Activated CD4-positive, alpha-beta memory T cell treated with anti-CD3 and anti-CD28 coated beads for 36 hours (primary cell): ENCODE results near the gene HOXA4. TPM values are rescaled to one million over a fixed set of nuclear protein-coding genes. Genes with fewer than 3 reads are reported as not detected.
A peak's percentile ranks its signal among the peaks of the same experiment; 100 is the strongest.

Source experiments
- CTCF ChIA-PET: fragments of 350-600 bp; sonication (Branson Sonifier 250); formaldehyde crosslinking; loops from one replicate; lab custom pipeline; 2021; ENCODE audit warnings: antibody characterized with exemption, inconsistent platforms; lab: Charles Lee
- POLR2A ChIA-PET: fragments of 350-600 bp; sonication (Branson Sonifier 250); formaldehyde crosslinking; loops from one replicate; lab custom pipeline; 2021; ENCODE audit warnings: antibody characterized with exemption; lab: Charles Lee
- DNase-seq: peaks from one replicate; pipeline ENCODE4 v3.0.0-alpha.2; 2020
- H3K27ac Mint-ChIP-seq: one replicate; pipeline ENCODE4 v1.8.0; 2021; ENCODE audit warnings: mixed read lengths
- H3K27me3 Mint-ChIP-seq: one replicate; pipeline ENCODE4 v1.8.0; 2021; ENCODE audit warnings: mixed read lengths
- H3K36me3 Mint-ChIP-seq: one replicate; pipeline ENCODE4 v1.8.0; 2021; ENCODE audit warnings: mixed read lengths
- H3K4me1 Mint-ChIP-seq: one replicate; pipeline ENCODE4 v1.8.0; 2021; ENCODE audit warnings: low read depth, mixed read lengths
- H3K4me3 Mint-ChIP-seq: one replicate; pipeline ENCODE4 v1.8.0; 2021; ENCODE audit warnings: mild to moderate bottlenecking, mixed read lengths
- H3K9me3 Mint-ChIP-seq: one replicate; pipeline ENCODE4 v1.8.0; 2021; ENCODE audit warnings: mixed read lengths
- intact Hi-C: fragments of 100-400 bp; cut with micrococcal nuclease; formaldehyde crosslinking; loops from one replicate; pipeline ENCODE4 v1.15.1; 2023
- total RNA-seq, 2 experiments: library from RNA; stranded (reverse); gene quantifications; one replicate each; pipeline ENCODE4 v1.2.3, GENCODE V29; 2021

Gene HOXA4
- total RNA-seq, 2 experiments from 2014 or later: not detected

GRCh38 chr7:27161214-27161720, 30.7 kb upstream of the HOXA4 start:
- POLR2A ChIA-PET: no interaction called here
- H3K4me1 Mint-ChIP-seq: peaks cover 27% of the 10 kb centered on the region
- H3K27ac Mint-ChIP-seq: no peak overlapping the region
- peaks cover 79% of the 10 kb centered on the region for H3K27me3 Mint-ChIP-seq
- H3K4me3 Mint-ChIP-seq: peak overlapping the region; percentile 61
- intact Hi-C loops: loop anchor here (1.0 to 5.0 kb wide), 7 partner anchors 64 to 1299 kb away; partner anchors contain the start of gene HOXA1
- H3K36me3 Mint-ChIP-seq: peaks cover 2% of the 10 kb centered on the region
- no peak for DNase-seq
- H3K9me3 Mint-ChIP-seq: no peaks in the 10 kb centered on the region
- CTCF ChIA-PET: interaction anchor here (0.6 to 6.5 kb wide), 40 partner anchors 9 to 1269 kb away, joined by 3 to 72 read pairs (median 4); partner anchors contain the start of genes EVX1, HOXA1, HOXA11 and HOXA3

GRCh38 chr7:27160546-27161213, 30.1 kb upstream of the HOXA4 start:
- peaks cover 81% of the 10 kb centered on the region for H3K27me3 Mint-ChIP-seq
- peak; percentile 87 for DNase-seq
- peaks cover 28% of the 10 kb centered on the region for H3K4me1 Mint-ChIP-seq
- no peaks in the 10 kb centered on the region for H3K9me3 Mint-ChIP-seq
- peaks cover 2% of the 10 kb centered on the region for H3K36me3 Mint-ChIP-seq
- ChIA-PET CTCF (interaction anchor here (0.6 to 6.5 kb wide), 39 partner anchors 10 to 1268 kb away, joined by 3 to 72 read pairs (median 4); partner anchors contain the start of genes EVX1, HOXA1, HOXA11 and HOXA3), POLR2A (no interaction called here)
- peak overlapping the region; percentile 61 for H3K4me3 Mint-ChIP-seq
- H3K27ac Mint-ChIP-seq: no peak overlapping the region
- intact Hi-C loops: loop anchor here (1.0 to 5.0 kb wide), 7 partner anchors 63 to 1298 kb away; partner anchors contain the start of gene HOXA1

- ChIA-PET CTCF (interaction anchor here (1.2 to 6.5 kb wide), 20 partner anchors 8 to 1267 kb away, joined by 3 to 72 read pairs (median 8); partner anchors contain the start of gene HOXA3), POLR2A (no interaction called here)
- no peak for DNase-seq
- peak overlapping the region; percentile 38 for H3K4me3 Mint-ChIP-seq
- H3K36me3 Mint-ChIP-seq: peaks cover 2% of the 10 kb centered on the region
- H3K9me3 Mint-ChIP-seq: no peaks in the 10 kb centered on the region
- peaks cover 31% of the 10 kb centered on the region for H3K4me1 Mint-ChIP-seq
- H3K27ac Mint-ChIP-seq: no peak overlapping the region
- peaks cover 83% of the 10 kb centered on the region for H3K27me3 Mint-ChIP-seq
- intact Hi-C loops: loop anchor here (2.0 to 5.0 kb wide), 4 partner anchors 63 to 1298 kb away; partner anchors contain the start of gene HOXA1
Observed at GRCh38 chr7:27160145-27160545, 29.6 kb upstream of the HOXA4 start.

- CTCF ChIA-PET: interaction anchor here (0.7 to 2.2 kb wide), 9 partner anchors 9 to 790 kb away, joined by 3 to 9 read pairs (median 5); no protein-coding TSS in a partner anchor
- intact Hi-C loops: loop anchor here (2.0 to 10.0 kb wide), 5 partner anchors 62 to 1297 kb away; partner anchors contain the start of genes HOXA1 and SNX10
- Mint-ChIP-seq H3K27me3 (peaks cover 86% of the 10 kb centered on the region), H3K9me3 (no peaks in the 10 kb centered on the region), H3K36me3 (peaks cover 4% of the 10 kb centered on the region), H3K27ac (no peak overlapping the region), H3K4me1 (peaks cover 37% of the 10 kb centered on the region), H3K4me3 (no peak overlapping the region)
- DNase-seq: no peak
- POLR2A ChIA-PET: no interaction called here
Observed at GRCh38 chr7:27159266-27160144, 28.9 kb upstream of the HOXA4 start.

- no peak for DNase-seq
- H3K27me3 Mint-ChIP-seq: peaks cover 85% of the 10 kb centered on the region
- ChIA-PET CTCF (interaction anchor here (0.7 to 2.2 kb wide), 11 partner anchors 8 to 789 kb away, joined by 3 to 9 read pairs (median 4); no protein-coding TSS in a partner anchor), POLR2A (no interaction called here)
- H3K27ac Mint-ChIP-seq: no peak overlapping the region
- H3K9me3 Mint-ChIP-seq: no peaks in the 10 kb centered on the region
- peaks cover 4% of the 10 kb centered on the region for H3K36me3 Mint-ChIP-seq
- peaks cover 39% of the 10 kb centered on the region for H3K4me1 Mint-ChIP-seq
- intact Hi-C loops: loop anchor here (10.0 kb wide), 1 partner anchor 864 kb away; the partner anchor contains the start of gene SNX10
- no peak overlapping the region for H3K4me3 Mint-ChIP-seq
Observed at GRCh38 chr7:27158436-27159265, 28.1 kb upstream of the HOXA4 start.

GRCh38 chr7:27157702-27158431, 27.3 kb upstream of the HOXA4 start:
- intact Hi-C loops: loop anchor here (10.0 kb wide), 1 partner anchor 863 kb away; the partner anchor contains the start of gene SNX10
- no peaks in the 10 kb centered on the region for H3K9me3 Mint-ChIP-seq
- H3K27ac Mint-ChIP-seq: no peak overlapping the region
- H3K36me3 Mint-ChIP-seq: peaks cover 4% of the 10 kb centered on the region
- H3K4me3 Mint-ChIP-seq: no peak overlapping the region
- no peak for DNase-seq
- CTCF ChIA-PET: interaction anchor here (1.3 to 2.2 kb wide), 4 partner anchors 11 to 478 kb away, joined by 3 to 9 read pairs (median 6); no protein-coding TSS in a partner anchor
- peaks cover 39% of the 10 kb centered on the region for H3K4me1 Mint-ChIP-seq
- peaks cover 85% of the 10 kb centered on the region for H3K27me3 Mint-ChIP-seq
- POLR2A ChIA-PET: no interaction called here

- DNase-seq: no peak
- Mint-ChIP-seq H3K4me3 (no peak overlapping the region), H3K9me3 (no peaks in the 10 kb centered on the region), H3K27me3 (peaks cover 84% of the 10 kb centered on the region), H3K36me3 (peaks cover 4% of the 10 kb centered on the region), H3K27ac (peak overlapping the region; percentile 38), H3K4me1 (peaks cover 40% of the 10 kb centered on the region)
- intact Hi-C loops: loop anchor here (10.0 kb wide), 1 partner anchor 862 kb away; the partner anchor contains the start of gene SNX10
- POLR2A ChIA-PET: no interaction called here
- CTCF ChIA-PET: interaction anchor here (0.7 to 1.3 kb wide), 5 partner anchors 12 to 475 kb away, joined by 3 read pairs; partner anchors contain the start of gene HOXA10
Observed at GRCh38 chr7:27156916-27157701, 26.6 kb upstream of the HOXA4 start.

GRCh38 chr7:27156508-27156898, 25.9 kb upstream of the HOXA4 start, which contains the start of gene HOXA7:
Gene HOXA7 (minus strand): TSS chr7:27156675. CDS start chr7:27156545, 130 bp downstream.
- Mint-ChIP-seq H3K9me3 (no peaks in the 10 kb centered on the region), H3K4me1 (peaks cover 46% of the 10 kb centered on the region), H3K36me3 (peaks cover 4% of the 10 kb centered on the region), H3K27me3 (peaks cover 85% of the 10 kb centered on the region), H3K27ac (peak within 1 kb of the TSS; percentile 38), H3K4me3 (peak within 1 kb of the TSS; percentile 46)
- intact Hi-C loops: loop anchor here (10.0 kb wide), 1 partner anchor 862 kb away; the partner anchor contains the start of gene SNX10
- ChIA-PET POLR2A (no interaction called here), CTCF (interaction anchor here (0.7 to 1.1 kb wide), 3 partner anchors 17 to 475 kb away, joined by 3 read pairs; partner anchors contain the start of gene HOXA10)
- no peak for DNase-seq

GRCh38 chr7:27155816-27156507, 25.4 kb upstream of the HOXA4 start:
- intact Hi-C loops: loop anchor here (2.0 to 10.0 kb wide), 2 partner anchors 17 to 861 kb away; partner anchors contain the start of gene SNX10
- peaks cover 4% of the 10 kb centered on the region for H3K36me3 Mint-ChIP-seq
- H3K9me3 Mint-ChIP-seq: no peaks in the 10 kb centered on the region
- no peak for DNase-seq
- ChIA-PET POLR2A (no interaction called here), CTCF (interaction anchor here (0.7 to 0.8 kb wide), 2 partner anchors 18 to 474 kb away, joined by 3 read pairs; partner anchors contain the start of gene HOXA10)
- H3K4me3 Mint-ChIP-seq: peak overlapping the region; percentile 46
- H3K27ac Mint-ChIP-seq: peak overlapping the region; percentile 33
- peaks cover 88% of the 10 kb centered on the region for H3K27me3 Mint-ChIP-seq
- H3K4me1 Mint-ChIP-seq: peaks cover 50% of the 10 kb centered on the region
